ENCODE measurements around the gene SPATA2L. TPM values are rescaled to one million over a fixed set of nuclear protein-coding genes. Genes with fewer than 3 reads are reported as not detected.

Gene SPATA2L
- polyA plus RNA-seq, 1 of the 3 experiments (the other 2 are of a cell fraction) = 8.6 TPM

DNA sequence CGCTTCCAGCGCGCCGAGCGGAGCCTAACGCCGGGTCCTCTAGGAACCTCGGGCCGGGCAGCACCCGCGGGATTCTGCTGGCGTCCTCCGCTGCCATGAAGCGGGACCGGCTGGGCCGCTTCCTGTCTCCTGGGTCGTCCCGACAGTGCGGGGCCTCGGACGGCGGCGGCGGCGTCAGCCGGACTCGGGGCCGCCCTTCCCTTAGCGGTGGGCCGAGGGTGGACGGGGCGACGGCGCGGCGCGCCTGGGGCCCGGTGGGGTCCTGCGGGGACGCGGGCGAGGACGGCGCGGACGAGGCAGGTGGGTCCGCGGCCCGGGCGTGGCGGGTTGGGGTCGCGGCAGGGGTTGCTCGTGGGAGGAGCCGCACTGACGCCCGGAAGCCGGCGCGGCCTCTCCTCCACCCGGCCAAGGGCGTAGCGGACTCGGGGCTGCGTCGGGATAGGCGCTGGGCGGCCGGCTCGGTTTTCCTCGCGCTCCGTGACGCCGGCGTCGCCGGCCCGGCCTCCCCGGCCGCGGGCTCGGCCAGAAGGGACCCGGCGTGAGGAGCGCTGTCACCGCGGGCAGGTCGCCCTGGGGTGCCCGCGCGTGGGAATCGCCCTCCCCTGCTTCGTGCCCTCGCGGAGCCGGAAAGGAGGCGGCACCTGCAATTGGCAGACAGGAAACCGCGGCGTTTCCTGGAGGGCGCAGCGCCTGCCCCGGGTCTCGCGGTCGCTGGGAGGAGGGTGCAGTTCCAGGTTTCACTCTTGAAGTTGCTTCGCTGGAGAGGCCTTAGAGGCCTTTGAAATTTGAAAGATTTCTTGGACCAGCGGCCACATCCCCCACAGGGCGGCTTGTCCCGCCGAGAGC, 20.3 kb upstream of the SPATA2L start (continued):
- TF ChIP-seq, protein P1, sequence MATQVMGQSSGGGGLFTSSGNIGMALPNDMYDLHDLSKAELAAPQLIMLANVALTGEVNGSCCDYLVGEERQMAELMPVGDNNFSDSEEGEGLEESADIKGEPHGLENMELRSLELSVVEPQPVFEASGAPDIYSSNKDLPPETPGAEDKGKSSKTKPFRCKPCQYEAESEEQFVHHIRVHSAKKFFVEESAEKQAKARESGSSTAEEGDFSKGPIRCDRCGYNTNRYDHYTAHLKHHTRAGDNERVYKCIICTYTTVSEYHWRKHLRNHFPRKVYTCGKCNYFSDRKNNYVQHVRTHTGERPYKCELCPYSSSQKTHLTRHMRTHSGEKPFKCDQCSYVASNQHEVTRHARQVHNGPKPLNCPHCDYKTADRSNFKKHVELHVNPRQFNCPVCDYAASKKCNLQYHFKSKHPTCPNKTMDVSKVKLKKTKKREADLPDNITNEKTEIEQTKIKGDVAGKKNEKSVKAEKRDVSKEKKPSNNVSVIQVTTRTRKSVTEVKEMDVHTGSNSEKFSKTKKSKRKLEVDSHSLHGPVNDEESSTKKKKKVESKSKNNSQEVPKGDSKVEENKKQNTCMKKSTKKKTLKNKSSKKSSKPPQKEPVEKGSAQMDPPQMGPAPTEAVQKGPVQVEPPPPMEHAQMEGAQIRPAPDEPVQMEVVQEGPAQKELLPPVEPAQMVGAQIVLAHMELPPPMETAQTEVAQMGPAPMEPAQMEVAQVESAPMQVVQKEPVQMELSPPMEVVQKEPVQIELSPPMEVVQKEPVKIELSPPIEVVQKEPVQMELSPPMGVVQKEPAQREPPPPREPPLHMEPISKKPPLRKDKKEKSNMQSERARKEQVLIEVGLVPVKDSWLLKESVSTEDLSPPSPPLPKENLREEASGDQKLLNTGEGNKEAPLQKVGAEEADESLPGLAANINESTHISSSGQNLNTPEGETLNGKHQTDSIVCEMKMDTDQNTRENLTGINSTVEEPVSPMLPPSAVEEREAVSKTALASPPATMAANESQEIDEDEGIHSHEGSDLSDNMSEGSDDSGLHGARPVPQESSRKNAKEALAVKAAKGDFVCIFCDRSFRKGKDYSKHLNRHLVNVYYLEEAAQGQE (IDR thresholded peaks at IDR 0.05; ENCODE audit: low read depth, low read length) = no peak
- 0 out of 2 replicates have a peak, but pooled peaks have one; percentile 36 for TF ChIP-seq ELF1 (IDR thresholded peaks at IDR 0.05)
- TF ChIP-seq RCOR1 (IDR thresholded peaks at IDR 0.05; ENCODE audit: low read length) = no peak
- TF ChIP-seq, protein P2, sequence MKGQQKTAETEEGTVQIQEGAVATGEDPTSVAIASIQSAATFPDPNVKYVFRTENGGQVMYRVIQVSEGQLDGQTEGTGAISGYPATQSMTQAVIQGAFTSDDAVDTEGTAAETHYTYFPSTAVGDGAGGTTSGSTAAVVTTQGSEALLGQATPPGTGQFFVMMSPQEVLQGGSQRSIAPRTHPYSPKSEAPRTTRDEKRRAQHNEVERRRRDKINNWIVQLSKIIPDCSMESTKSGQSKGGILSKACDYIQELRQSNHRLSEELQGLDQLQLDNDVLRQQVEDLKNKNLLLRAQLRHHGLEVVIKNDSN (IDR thresholded peaks at IDR 0.05; ENCODE audit: borderline replicate concordance, low read depth) = no peak
- TF ChIP-seq FOXJ3 (CRISPR knock-in tag; IDR thresholded peaks at IDR 0.05) = no peak
- no peak for TF ChIP-seq NFIC (IDR thresholded peaks at IDR 0.05; ENCODE audit: borderline replicate concordance)
- TF ChIP-seq TCF12 (IDR thresholded peaks at IDR 0.05) = no peak
- TF ChIP-seq CHD2 (IDR thresholded peaks at IDR 0.05; ENCODE audit: low read length, partially characterized antibody) = peak; percentile 87
- TF ChIP-seq RFX5 (IDR thresholded peaks at IDR 0.05; ENCODE audit: low read length) = no peak
- TF ChIP-seq RXRA (IDR thresholded peaks at IDR 0.05; ENCODE audit: borderline replicate concordance, low read depth) = no peak

DNA sequence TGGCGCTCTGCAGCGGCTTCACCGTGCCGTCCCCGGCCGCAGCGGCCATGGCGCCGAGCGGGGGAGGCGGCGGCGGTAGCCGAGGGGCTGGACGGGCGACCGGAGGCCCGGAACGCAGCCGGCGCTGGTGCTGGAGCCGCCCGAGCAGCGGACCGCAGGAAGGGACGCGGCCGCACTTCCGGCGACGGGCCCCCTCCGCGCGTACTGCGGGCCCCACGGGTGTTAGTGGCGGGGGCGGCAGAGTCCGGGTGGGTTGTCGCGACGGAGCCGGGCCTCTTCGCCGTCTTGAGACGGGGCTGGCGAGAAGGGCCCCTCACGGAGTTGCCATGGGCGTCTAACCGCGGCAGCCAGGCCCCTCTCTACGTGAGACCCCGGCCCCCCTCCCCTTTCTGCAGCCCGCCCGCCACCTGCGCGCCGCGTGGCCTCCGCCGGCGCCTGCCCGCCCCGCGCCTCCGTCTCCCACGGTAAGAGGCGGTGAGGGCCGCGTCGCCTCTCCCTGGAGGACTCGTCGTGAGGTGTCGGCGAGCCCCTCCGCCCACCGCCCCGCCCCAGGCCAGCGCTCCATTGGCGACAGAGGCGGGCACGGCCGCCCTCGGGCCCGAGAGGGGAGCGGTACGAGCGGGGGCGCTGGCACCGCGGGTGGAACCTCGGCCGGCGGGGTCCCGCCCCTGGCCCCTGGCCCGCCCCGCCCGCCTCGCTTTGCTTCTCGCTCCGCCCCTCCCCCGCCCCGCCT, 19.5 kb upstream of the SPATA2L start, which contains the start of the genes VPS9D1 and ZNF276:
TSS of gene VPS9D1 (minus strand) at position 86 of the 733 bp plus-strand sequence. CDS start at position 49, 37 bp downstream.
TSS of gene ZNF276 (plus strand) at position 725 of the 733 bp plus-strand sequence. CDS start 104 bp downstream, outside the sequence.
- CTCF ChIA-PET = interaction anchor here (1.7 kb wide), 1 partner anchor 10 kb away, joined by 6 read pairs; no protein-coding TSS in a partner anchor
- Histone ChIP-seq H3K4me2 (peak within 1 kb of the TSS; percentile 96), H3K4me1 (ENCODE audit: control insufficient read depth in 1 of 2, insufficient read depth in 2 of 2, low read depth in 1 of 2, low read length in 1 of 2) (peaks cover 21 to 25% of the 10 kb centered on the region in 2 experiments; a peak in 3 of 4 replicates), H3K4me3 (ENCODE audit: low read depth in 2 of 2, low read length in 1 of 2) (peak within 1 kb of the TSS; percentile 74 to 92), H3K9me2 (no peaks in the 10 kb centered on the region), H3K79me2 (ENCODE audit: insufficient read depth) (peaks cover 53% of the 10 kb centered on the region), H3F3A (replicated peaks; ENCODE audit: insufficient read depth) (peaks cover 19% of the 10 kb centered on the region), H3K36me3 (replicated peaks in 1 of 2; ENCODE audit: control insufficient read depth in 1 of 2, insufficient read depth in 2 of 2, low read length in 1 of 2) (peaks cover 13 to 21% of the 10 kb centered on the region in 2 experiments), H2AFZ (ENCODE audit: low read depth) (0 out of 2 replicates have a peak within 1 kb of the TSS, but pooled peaks have one; percentile 46), H3K9me3 (no peaks in the 10 kb centered on the region), H4K20me1 (ENCODE audit: insufficient read depth) (peaks cover 35% of the 10 kb centered on the region), H3K27ac (ENCODE audit: low read depth in 2 of 2, low read length in 1 of 2) (peak within 1 kb of the TSS; percentile 79 to 92), H3K9ac (peak within 1 kb of the TSS; percentile 85), H3K27me3 (ENCODE audit: insufficient read depth) (no peaks in the 10 kb centered on the region)
- under 1% methylated on average over 20 of the region's 103 CpGs for WGBS (ENCODE audit: low lambda C conversion rate)
- peak; percentile 93 for DNase-seq
- POLR2A ChIA-PET = interaction anchor here (0.8 kb wide), 1 partner anchor 15 kb away, joined by 3 read pairs; no protein-coding TSS in a partner anchor
- TF ChIP-seq, protein P1 (IDR thresholded peaks at IDR 0.05; ENCODE audit: low read depth, low read length) = peak; percentile 17; the same call in 1 of the 2 replicates
- TF ChIP-seq CHD2 (IDR thresholded peaks at IDR 0.05; ENCODE audit: low read length, partially characterized antibody) (peak; percentile 35), RAD21 (IDR thresholded peaks at IDR 0.05; ENCODE audit: low read length) (no peak), FOXJ3 (CRISPR knock-in tag; IDR thresholded peaks at IDR 0.05) (no peak), TEAD4 (IDR thresholded peaks at IDR 0.05; ENCODE audit: borderline replicate concordance, insufficient read depth) (0 out of 2 replicates have a peak, but pooled peaks have one; percentile 8), SIN3A (IDR thresholded peaks at IDR 0.05; ENCODE audit: borderline replicate concordance, low read depth, low read length) (peak; percentile 59; the same call in 1 of the 2 replicates), EZH2phosphoT487 (IDR thresholded peaks at IDR 0.05; ENCODE audit: borderline replicate concordance, low read depth) (no peak), NFIC (IDR thresholded peaks at IDR 0.05; ENCODE audit: borderline replicate concordance) (no peak), ELF1 (IDR thresholded peaks at IDR 0.05) (peak; percentile 45; the same call in 1 of the 2 replicates), GABPA (IDR thresholded peaks at IDR 0.05; ENCODE audit: low read depth) (peak; percentile 95), POLR2AphosphoS5 (IDR thresholded peaks at IDR 0.05; ENCODE audit: low read depth, low read length) (no peak; the same call in 1 of the 2 replicates), EP300 (IDR thresholded peaks at IDR 0.05; ENCODE audit: borderline replicate concordance in 1 of 2, low read depth in 1 of 2, low read length in 1 of 2) (no peak)
- TF ChIP-seq, protein P3, sequence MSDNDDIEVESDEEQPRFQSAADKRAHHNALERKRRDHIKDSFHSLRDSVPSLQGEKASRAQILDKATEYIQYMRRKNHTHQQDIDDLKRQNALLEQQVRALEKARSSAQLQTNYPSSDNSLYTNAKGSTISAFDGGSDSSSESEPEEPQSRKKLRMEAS (IDR thresholded peaks at IDR 0.05; ENCODE audit: low read depth) = no peak

All from SK-N-SH (cell line).